ENCODE results near the gene IFT81.
A peak's percentile ranks its signal among the peaks of the same experiment; 100 is the strongest.
"Not testable (repeated sequence)": the region's sequence is repeated elsewhere in the genome, so short reads cannot be mapped to it uniquely, and the experiment has no call there.

IFT81 gene

DNA sequence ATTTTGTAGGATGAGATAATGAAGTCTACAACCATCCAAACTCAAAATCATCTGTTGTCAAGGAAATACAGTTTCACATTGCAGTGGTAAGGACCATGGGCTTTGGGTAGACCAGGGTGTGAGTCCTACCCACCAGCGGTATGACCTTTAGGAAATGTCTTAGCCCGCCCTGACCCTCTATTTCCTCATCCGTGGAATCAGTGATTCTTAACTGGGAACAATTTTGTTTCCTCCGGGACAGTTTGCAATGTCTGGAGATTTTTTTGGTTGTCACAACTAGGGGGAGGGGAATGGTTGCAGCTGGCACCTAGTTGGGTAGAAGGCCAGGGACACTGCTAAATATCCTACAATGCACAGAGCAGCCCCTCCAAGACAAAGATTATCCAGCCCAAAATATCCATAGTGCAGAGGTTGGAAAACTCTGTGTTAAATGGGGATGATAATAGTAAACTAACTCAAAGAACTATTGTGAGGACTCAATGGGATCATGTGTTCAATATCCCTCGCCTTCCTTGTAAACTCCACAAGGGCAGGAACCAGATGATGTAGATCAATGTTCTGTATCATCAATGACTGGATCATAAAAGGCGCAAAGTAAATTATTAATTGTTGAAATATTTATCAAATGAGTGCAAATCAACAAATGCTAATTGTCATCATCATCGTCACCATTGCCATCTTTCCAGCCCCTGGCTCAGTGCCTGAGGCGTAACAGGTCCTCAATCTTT lies 15.7 kb upstream of the IFT81 start:
- no peak for DNase-seq

DNA sequence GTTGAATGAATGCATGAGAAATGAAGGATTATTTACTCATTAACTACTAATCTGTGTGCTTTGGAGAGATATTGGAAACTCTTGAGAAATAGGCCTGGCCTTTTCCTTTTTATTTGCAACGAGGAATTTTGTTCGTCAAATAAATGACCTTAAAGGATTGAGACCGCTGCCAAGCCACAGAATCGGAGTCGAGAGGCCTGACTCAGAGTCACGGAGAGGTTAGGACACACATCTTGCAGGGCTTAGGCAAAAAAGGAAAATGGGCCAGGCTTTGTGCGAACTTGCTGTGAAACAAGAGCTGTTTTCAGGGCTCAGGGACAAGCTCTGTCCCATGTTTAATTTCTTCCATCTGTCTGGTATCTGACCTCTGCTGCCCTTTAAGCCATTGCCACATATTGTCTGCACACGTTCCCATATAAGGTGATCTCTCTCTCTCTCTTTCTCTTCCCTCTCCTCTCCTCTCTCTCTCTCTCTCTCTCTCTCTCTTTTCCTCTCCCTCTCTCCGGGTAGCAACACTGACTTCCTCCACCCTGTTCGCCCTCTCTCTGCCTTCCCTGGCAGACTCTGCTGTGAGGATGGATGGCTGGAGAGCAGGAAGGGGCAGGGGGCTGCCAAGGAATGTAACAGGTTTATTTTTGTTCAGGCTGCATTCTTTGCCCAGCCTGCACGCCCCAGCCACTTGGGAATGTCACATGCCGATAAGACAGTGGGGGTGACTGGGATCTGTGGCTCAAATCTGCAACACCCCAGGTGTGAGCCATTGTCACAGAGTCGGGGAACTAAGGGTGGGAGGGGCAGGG lies 14.9 kb upstream of the IFT81 start:
- peak; percentile 62 for DNase-seq

DNA sequence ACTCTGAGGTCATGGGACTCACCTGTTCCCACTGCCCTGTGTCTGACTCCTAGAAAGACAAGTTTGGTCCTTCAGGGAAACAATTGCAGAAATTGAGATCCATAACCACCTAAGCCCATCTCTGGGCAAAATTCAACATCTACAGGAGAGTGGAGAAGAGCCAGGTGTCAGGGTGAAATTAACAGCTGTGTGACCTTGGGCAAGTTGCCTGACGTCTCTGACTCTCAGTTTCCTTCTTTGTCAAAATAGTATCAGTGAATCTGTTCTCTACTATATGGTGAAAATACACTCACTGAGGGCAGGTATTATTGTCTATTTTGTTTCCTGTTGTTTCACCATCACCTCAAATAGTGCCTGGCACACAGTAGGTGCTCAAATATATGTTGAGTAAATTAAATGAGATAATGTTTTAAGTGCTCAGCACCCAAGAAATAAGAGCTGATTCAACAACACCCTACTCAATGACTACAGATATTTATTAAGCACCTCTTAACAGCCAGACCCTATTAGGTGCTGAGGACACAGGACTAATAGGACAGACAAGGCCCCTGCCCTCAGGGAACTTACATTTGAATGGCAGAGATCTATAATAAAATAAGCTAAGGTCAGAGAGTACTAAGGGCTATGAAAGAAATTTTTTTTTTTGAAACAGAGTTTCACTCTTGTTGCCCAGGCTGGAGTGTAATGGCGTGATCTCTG lies 14.2 kb upstream of the IFT81 start:
- no peak for DNase-seq

DNA sequence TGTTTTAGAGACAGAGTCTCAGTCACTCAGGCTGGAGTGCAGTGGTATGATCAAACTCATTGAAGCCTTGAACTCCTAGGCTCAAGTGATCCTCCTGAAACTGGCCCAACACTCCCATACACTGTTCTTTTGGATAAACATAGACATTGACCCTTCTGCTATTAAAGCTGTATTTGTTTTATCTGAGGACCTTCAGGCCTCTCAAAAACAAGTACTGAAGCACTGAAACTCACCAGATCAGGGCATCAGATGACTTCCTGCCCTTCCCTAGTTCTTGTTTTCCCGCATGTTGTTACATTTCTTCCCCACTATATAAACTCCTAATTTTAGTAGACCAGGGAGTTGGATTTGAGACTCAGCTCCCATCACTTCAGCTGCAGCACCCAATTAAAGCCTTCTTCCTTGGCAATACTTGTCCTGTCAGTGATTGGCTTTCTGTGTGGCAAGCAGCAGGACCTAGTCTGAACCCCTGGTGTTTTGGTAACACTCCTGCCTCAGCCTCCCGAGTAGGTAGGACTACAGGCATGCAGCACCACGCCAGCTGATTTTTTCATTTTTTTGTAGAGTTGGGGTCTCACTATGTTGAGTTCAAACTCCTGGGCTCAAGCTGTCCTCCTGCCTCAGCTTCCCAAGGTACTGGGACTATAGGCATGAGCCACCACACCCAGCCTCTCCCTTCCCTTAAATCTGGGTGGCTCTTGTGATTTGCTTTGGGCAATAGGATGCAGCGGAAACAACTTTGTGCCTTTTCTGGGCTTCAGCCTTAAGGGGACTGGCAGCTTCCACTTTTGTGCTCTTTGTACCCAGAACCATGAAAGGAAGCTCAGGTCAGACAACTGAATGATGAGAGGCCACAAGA lies 12.5 kb upstream of the IFT81 start:
- DNase-seq = no peak

DNA sequence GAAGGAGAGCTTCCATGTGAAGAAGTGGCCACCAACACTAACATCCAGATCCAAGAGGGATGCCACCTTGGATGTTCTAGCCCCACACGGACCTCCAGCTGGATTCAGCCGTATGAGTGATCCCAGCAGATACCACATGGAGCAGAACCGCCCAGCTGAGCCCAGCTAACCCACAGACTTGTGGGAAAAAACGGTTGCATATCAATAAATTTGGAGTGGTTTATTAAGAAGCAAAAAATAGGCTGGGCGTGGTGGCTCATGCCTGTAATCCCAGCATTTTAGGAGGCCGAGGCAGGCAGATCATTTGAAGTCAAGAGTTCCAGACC lies 11.9 kb upstream of the IFT81 start:
- DNase-seq = no peak

DNA sequence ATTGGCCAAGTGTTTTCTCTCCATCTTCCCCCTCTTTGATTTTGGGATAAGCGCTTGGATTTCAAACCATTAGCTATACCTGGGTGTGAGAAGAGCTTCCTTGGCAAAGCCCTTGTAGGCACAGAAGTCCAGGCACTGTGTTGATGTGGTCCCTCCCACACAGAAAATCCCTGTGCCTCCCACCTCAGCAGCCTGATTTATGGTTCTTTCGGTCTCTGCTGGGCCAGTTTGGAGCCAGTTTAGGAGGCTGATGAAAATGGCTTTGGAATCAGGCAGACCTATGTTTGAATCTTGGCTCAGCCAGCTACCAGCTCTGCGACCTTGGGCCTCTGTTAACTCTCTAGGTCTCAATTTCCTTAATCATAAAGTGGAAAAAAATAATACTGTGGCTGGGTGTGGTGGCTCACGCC lies 9.6 kb upstream of the IFT81 start:
- DNase-seq = no peak

DNA sequence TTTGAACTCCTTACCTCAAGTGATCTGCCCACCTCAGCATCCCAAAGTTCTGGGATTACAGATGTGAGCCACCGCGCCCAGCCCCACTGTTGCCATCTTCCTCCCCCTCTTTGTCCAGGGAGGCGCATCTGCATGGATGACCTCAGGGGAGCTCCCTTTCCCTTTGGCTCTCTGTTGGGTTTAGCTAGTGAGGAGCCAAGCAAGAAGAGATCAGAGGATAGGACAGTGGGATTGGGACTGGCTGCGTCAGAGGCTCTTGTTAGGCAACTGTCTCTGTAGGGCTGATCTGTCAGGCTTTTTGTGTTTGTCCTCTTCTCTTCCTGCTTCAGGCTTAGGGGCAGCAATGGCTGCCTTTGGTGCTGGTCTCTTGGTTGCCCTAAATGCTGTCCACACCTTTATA lies 8.5 kb upstream of the IFT81 start:
- no peak for DNase-seq

DNA sequence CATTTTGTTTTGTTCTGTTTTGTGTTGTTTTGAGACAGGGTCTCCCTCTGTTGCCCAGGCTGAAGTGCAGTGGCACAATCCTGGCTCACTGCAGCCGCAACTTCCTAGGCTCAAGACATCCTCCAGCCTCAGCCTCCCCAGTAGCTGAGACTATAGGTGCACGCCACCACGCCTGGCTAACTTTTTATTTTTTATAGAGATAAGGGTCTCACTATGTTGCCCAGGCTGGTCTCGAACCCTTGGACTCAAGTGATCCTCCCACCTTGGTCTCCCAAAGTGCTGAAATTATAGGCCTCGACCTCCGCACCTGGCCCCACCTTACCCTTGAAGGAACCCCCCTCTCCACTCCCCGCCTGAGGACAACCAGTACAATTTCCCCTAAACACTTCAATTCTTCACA lies 7.5 kb upstream of the IFT81 start:
- no peak for DNase-seq

DNA sequence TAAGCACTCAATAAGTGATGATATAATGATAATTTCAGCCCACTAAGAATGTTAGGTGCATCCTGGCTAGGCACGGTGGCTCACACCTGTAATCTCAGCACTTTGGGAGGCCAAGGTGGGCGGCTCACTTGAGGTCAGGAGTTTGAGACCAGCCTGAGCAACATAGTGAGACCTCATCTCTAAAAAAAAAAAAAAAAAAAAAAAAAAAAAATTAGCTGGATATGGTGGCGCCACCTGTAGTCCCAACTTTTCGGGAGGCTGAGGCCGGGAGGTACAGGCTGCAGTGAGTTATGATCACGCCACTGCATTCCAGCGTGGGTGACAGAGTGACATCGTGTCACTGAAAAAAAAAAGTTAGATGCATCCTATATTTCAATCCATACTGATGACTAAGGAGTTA lies 6.9 kb upstream of the IFT81 start:
- not testable (repeated sequence) for DNase-seq

DNA sequence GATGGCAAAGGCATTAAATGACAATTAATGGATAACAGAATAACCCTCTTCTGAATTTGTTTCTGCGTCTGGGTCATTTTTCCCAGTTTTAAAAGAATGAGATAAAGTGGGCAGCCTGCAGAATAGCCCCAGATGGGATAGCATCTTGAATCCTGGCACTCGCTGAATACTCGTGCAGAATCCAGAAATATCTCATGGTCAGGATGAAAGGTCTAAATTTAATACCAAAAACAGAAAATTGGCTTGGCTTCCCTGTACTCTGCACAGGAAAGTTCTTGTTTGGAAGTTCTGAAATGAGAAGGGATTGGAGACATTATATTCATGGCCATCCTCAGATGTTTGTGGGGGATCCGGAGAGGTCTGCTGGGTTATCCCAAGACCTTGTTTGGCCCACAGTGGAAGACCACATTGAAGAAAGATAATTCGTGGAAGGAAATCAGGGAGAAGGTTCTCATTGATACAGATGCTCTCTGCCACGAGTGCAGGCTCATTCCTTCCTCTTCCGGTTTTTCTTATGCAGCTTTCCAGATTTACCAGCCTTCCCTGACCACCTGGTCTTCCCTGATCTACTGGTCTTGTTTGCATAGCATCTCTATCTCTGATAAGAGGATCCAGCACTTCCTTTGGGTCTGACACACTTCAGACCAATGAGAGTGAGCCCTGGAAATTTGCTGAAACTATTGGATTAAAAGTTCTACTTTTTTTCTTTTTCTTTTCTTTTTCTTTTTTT lies 6.0 kb upstream of the IFT81 start:
- no peak for DNase-seq

DNA sequence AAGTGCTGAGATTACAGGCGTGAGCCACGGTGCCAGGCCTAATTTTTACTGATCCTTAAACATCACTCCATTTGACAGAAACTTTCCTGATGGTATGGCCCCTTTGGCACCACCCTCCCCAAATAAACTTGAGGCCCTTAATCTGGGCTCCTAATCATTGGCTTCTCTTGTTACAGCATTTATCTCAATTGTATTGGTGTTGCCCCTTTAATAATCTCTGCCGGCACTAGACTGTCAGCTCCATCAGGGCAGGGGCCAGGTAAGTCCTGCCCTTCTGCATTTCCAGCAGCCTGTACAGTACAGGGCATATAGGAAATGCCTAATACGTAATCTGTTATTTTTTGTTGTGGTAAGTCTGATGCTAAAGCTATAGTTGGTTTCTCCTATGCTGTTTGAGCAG lies 1.2 kb upstream of the IFT81 start:
- no peak for DNase-seq

DNA sequence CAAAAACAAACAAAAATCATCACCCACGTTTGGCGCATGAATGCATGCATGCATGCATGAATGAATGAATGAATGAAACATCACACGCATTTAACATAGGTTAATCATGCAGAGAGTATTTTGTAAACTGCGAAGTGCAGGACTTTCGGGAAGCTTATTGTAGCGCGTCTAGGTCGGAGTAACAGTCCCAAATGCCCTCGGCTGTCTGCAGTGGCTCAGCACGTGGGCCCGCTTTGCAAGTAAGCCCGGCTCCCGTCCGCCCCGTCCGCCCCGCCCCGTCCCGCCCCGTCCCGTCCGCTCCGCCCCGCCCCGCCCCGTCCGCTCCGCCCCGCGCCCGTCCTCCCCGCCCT lies 263 bp upstream of the IFT81 start:
- DNase-seq = peak; percentile 76

DNA sequence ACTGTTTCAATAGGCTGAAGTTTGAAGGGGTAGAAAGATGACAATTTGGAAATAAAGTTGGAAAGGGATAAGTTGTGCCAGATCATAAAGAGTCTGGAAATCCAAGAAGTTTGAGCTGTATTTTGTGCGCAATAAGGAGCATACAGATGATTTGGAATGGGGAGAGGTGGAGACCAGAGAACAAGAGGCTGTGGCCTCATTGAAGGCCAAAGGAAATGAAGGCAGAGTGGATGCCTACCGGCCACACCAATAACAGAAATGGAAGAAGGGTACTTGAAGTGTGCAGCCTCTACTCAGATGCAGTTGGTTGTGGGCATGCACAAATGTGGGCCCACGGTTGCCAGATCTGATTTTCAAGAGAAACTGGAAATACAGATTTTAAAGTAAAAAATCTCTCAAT lies 2.4 kb downstream of the IFT81 start:
- no peak for DNase-seq

DNA sequence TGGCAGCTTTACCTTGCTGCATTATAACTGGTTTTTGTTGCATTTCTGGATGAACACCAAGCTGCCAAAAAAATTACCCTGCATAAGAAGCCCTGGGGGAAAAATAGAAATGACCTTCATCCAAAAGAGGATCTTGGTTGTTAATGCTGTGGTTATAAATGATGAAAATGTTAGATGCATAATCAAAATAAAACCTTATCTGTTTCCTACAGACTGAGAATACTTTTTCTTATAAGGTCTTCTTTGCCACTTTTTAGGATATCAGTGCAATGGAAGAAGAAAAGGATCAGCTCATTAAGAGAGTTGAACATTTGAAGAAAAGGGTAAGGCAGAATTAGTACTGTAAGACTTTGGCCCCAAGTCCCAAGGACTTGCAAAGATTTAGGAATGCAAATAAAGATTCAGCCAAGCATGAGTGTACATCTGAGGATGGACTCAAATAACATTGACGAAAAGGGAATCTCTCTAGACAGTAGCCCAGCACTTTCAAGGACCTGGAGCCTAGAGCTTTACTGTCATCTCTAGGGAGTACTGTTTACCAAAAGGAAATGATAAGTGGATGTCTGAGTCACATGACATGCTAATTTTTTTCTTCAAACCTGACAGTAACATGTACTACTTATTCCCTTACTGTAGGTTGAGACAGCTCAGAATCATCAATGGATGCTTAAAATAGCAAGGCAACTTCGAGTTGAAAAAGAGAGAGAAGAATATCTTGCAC lies 10.7 kb downstream of the IFT81 start:
- DNase-seq = peak; percentile 33

DNA sequence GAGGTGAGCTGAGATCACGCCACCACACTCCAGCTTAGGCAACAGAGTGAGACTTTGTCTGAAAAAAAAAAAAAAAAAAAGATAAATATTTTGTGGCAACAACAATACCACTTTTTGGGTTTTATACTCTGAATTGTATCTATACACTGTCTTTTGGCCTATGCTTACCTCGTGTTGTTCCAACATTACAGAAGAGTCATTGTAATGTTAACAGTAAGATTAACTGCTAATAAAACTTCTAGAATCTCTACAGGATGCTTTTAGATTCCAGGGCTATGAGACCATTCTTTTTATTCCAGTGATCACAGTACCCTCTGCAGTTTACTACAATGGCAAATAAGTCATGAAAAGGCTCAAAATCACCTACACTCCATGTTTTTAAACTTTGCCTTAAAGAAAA lies 11.6 kb downstream of the IFT81 start:
- no peak for DNase-seq

DNA sequence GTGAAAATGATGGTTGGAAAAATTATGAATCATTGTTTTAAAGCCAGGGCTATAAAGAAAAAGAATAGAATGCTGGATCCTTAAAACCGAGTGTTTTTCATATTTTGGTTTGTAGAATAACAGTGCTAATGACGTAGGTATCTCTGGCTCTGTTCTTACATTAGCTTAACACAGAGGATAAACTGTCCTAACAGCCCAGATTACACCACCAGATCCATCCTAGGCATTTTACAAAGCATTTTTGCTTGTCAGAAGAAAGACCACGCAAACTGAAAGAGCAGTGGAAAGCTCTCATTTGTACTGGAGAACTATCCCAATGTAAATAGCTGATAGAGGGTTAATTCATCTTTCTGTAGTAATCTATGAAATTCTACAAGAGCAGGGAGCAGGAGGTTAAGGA lies 13.6 kb downstream of the IFT81 start:
- no peak for DNase-seq

DNA sequence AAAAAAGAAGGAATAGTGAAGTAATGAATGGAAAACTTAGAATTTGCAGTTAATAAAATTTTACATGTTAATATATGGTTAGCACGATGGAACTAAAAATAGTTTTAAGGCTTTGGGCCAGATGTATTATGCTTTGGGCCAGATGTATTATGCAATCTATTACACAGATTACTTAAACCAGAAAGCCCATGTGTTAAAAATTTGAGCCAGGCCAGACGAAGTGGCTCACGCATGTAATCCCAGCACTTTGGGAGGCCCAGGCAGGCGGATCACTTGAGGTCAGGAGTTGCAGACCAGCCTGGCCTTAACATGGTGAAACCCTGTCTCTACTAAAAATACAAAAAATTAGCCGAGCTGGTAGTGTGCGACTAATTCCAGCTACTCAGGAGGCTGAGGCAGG lies 17.2 kb downstream of the IFT81 start:
- peak; percentile 86 for DNase-seq

DNA sequence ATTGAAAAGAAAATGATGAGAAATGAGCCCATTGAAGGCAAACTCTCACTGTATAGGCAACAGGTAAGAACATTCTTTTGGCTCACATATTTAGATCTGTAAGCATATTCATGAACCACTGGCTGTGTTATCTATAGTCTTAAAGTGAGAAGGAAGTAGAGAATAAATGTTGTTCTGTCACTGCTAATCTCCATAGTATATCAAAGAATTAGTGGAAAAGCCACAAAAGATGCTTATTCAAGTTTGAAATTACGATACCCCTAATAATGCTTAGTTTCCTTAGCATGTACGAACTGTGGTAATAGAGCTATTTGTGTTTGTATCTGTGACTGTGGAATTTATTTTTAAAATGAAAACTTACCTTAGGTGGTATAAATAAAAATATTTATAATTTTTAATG lies 22.8 kb downstream of the IFT81 start:
- DNase-seq = no peak

DNA sequence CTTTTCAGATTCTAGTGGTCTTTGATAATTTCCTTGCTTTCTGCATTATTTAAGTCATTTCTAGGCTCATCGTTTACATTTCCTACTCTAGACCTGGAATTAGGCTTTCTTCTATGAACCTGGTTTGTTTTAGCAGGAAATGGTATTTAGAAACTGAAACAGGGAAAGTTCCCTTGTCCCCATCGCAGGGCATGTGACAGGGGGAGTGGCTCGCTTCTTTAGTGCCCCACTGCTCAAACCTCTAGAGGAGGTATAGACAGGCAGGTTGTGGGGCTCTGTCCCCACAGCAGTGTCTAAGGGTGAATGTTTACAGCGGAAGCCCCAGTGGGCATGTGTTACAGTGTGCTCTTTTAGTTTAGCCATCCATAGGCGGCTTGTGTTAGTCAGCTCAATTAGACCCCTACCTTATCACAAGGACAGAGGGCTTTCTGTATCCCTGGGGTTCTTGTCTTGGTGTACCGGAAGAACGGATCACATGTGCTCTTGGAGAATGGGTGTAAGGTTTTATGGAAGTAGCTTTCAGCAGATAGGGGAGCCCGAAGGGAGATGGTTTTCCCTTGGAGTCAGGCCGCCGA lies 25.0 kb downstream of the IFT81 start:
- DNase-seq = peak; percentile 19

DNA sequence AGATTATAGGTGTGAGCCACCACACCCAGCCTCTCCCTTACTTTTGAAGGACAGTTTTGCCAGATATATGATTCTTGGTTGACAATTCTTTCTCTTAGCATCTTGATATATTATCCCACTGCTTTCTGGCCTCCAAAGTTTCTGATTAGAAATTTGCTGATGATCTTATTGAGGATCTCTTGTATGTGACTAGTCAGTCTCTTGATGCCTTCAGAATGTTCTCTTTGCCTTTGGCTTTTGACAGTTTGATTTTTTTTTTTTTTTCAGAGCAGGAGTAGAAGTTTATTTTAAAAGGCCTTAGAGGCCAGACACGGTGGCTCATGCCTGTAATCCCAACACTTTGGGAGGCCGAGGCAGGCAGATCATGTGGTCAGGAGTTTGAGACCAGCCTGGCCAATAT lies 32.6 kb downstream of the IFT81 start:
- no peak for DNase-seq

DNA sequence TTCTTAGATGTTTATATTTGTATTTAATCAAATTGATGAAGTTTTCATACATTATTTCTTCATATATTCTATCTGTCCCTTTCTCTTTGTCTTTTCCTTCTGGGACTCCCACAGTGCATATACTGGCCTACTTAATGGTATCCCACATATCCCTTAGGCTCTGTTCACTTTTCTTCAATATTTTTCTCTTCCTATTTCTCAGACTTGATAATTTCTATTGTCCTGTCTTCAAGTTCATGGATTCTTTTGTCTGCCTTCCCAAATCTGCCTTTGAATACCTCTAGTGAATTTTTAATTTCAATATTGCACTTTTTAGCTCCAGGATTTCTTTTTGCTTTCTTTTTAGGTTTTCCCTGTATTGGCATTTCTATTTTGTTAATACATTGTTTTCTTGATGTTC lies 33.4 kb downstream of the IFT81 start:
- DNase-seq = no peak
